Fibroblast of lung (primary cell): ENCODE results near the gene SMIM45.

Experiments
- DNase-seq, 2 donors: peaks; one replicate each; pipeline versions ENCODE4 v3.0.0 to v3.0.0-alpha.2; 2010; ENCODE audit warnings: low read depth in 2 of 2
- H2AFZ ChIP-seq: 2 replicates; pipeline ENCODE4 v1.5.1; 2012; ENCODE audit warnings: low read length, control low read depth, inconsistent platforms
- H3K27ac ChIP-seq: 2 replicates; pipeline ENCODE4 v1.5.1; 2011; ENCODE audit warnings: low read length, control low read depth; ENCODE audit not compliant: insufficient read depth
- H3K27me3 ChIP-seq: 2 replicates; pipeline ENCODE4 v1.5.1; 2011; ENCODE audit warnings: mild to moderate bottlenecking, low read length; ENCODE audit not compliant: control insufficient read depth, insufficient read depth
- H3K36me3 ChIP-seq: 2 replicates; pipeline ENCODE4 v1.5.1; 2011; ENCODE audit warnings: low read length; ENCODE audit not compliant: control insufficient read depth, insufficient read depth
- H3K4me1 ChIP-seq: 2 replicates; pipeline ENCODE4 v1.5.1; 2011; ENCODE audit warnings: low read length; ENCODE audit not compliant: control insufficient read depth, insufficient read depth; ENCODE audit errors: extremely low read depth
- H3K4me2 ChIP-seq: 2 replicates; pipeline ENCODE4 v1.5.1; 2011; ENCODE audit warnings: low read length, control low read depth; ENCODE audit not compliant: insufficient read depth; ENCODE audit errors: extremely low read depth
- H3K4me3 ChIP-seq, 4 experiments: fragments of 200-600 bp in 1 of 4; sonication (generic) in 1 of 4; replicated peaks in 1 of 4; 2 replicates each; pipeline ENCODE4 v1.5.1; 2011 to 2016; ENCODE audit warnings: low read length in 4 of 4, low read depth in 3 of 4, mild to moderate bottlenecking in 3 of 4, control low read depth in 2 of 4, inconsistent platforms in 1 of 4, mixed read lengths in 1 of 4; ENCODE audit not compliant: insufficient read depth in 1 of 4; ENCODE audit errors: control extremely low read depth in 1 of 4
- H3K79me2 ChIP-seq: 2 replicates; pipeline ENCODE4 v1.5.1; 2012; ENCODE audit warnings: mild to moderate bottlenecking, low read length, inconsistent platforms; ENCODE audit not compliant: control insufficient read depth, insufficient read depth
- H3K9ac ChIP-seq: 2 replicates; pipeline ENCODE4 v1.5.1; 2011; ENCODE audit warnings: mild to moderate bottlenecking, low read length, control low read depth; ENCODE audit not compliant: insufficient read depth
- H3K9me3 ChIP-seq: 2 replicates; pipeline ENCODE4 v1.5.1; 2012; ENCODE audit warnings: low read depth, low read length; ENCODE audit not compliant: control insufficient read depth, insufficient read depth
- H4K20me1 ChIP-seq: 2 replicates; pipeline ENCODE4 v1.5.1; 2011; ENCODE audit warnings: low read length; ENCODE audit not compliant: control insufficient read depth, insufficient read depth; ENCODE audit errors: extremely low read depth
- EZH2 ChIP-seq: IDR thresholded peaks from 2 replicates; pipeline ENCODE4 v1.5.1; 2012; ENCODE audit warnings: low read length, control low read depth, mild to moderate bottlenecking; ENCODE audit errors: missing control alignments
- TF ChIP-seq, protein P1 (sequence below), 2 donors: IDR thresholded peaks in 1 of 2; conservative IDR thresholded peaks in 1 of 2; 1 replicate in 1 of 2; 2 replicates in 1 of 2; pipeline ENCODE4 v1.5.1; 2011 to 2012; ENCODE audit warnings: low read length in 2 of 2, control low read depth in 1 of 2, inconsistent platforms in 1 of 2, low read depth in 1 of 2, mild to moderate bottlenecking in 1 of 2

The SMIM45 gene

DNA sequence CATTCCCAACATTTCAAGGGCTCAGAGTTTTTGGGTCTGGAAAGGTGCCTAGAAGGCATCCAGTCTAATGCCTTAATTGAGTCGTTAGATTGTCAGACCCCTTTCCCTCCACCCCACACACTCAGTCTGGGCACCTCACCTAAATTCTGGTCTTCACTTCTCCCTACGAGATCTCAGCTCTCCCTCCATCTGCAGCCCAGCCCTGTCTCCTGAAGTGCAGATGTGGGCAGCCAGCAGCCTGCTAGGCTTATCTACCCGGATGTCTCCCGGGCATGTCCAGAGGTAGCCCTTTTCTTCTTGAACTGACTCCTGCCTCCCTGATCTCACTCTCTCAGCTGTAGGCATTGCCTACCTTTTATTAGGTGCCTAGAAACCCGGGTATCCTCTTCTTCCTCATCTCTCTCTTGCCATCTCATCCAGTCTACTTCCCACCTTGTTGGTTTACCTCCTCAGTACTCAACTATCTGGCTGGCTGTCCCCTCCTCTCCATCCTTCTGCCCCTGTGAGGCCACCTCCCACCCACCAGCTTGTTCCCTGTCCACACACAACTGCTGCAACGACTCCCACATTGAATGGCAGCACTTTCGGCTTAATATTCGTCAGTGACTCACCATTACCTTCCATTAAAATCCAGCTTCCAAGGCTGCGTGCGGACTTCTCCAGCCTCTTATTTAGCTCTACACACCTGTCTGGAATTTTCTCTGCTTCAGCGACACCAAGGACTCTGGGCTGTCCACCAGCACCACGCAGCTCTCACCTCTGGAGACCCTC lies 23.5 kb downstream of the SMIM45 start:
- Histone ChIP-seq H3K9ac (no peak overlapping the region), H3K79me2 (no peaks in the 10 kb centered on the region), H3K9me3 (no peaks in the 10 kb centered on the region), H3K4me1 (no peaks in the 10 kb centered on the region), H4K20me1 (no peaks in the 10 kb centered on the region), H3K4me2 (no peak overlapping the region), H3K27ac (no peak overlapping the region), H3K4me3 (no peak overlapping the region), H3K36me3 (no peaks in the 10 kb centered on the region), H2AFZ (no peak overlapping the region), H3K27me3 (peaks cover 33% of the 10 kb centered on the region)
- TF ChIP-seq EZH2, result peak; percentile 60
- TF ChIP-seq, protein P1, sequence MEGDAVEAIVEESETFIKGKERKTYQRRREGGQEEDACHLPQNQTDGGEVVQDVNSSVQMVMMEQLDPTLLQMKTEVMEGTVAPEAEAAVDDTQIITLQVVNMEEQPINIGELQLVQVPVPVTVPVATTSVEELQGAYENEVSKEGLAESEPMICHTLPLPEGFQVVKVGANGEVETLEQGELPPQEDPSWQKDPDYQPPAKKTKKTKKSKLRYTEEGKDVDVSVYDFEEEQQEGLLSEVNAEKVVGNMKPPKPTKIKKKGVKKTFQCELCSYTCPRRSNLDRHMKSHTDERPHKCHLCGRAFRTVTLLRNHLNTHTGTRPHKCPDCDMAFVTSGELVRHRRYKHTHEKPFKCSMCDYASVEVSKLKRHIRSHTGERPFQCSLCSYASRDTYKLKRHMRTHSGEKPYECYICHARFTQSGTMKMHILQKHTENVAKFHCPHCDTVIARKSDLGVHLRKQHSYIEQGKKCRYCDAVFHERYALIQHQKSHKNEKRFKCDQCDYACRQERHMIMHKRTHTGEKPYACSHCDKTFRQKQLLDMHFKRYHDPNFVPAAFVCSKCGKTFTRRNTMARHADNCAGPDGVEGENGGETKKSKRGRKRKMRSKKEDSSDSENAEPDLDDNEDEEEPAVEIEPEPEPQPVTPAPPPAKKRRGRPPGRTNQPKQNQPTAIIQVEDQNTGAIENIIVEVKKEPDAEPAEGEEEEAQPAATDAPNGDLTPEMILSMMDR (conservative IDR thresholded peaks at IDR 0.05 in 1 of 2, IDR thresholded peaks at IDR 0.05 in 1 of 2; ENCODE audit: low read depth in 1 of 2, low read length in 2 of 2), result no peak
- DNase-seq, result no peak

DNA sequence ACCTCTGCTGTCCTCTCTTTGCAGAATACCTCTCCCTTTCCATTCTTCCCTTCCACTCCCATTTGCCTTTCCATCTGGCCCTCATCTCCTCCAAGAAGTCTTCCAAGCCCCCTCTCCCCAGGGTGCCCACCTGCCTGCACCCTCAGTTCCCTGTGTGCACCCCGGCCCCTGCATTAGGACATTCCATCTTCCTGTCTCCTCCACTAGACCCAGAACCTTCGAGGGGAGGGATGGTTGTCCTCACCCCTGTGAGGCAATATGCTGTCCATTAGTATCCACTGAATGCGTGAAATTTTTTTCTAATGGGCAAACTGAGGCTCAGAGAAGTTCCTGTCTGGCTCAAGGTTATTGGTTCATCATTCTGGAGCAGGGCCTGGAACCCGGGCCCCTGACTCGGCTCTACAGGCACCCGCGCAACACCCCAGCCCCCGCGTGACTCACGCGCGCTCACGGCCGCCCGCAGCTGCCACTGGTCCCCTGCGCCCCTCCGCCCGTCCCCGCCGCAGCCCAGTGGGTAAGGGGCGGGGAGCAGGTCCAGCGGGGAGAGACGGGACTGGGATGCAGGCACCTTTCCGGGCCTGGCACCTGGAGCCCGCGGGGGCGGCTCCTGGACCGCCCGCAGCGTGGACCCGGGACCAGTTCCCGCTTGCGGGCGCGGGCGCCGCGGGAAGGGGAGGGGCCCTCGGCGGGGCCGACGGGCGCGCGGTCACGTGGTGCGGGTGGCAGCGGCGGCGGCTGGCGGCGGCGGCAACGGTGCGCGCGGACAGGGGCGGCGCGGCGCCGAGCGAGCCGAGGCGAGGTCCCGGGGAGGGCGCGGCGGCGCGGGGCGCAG lies 24.3 kb downstream of the SMIM45 start:
- H4K20me1 ChIP-seq, result no peaks in the 10 kb centered on the region
- H3K79me2 ChIP-seq, result no peaks in the 10 kb centered on the region
- no peaks in the 10 kb centered on the region for H3K36me3 ChIP-seq
- H3K9ac ChIP-seq, result no peak overlapping the region
- H3K27ac ChIP-seq, result no peak overlapping the region
- H2AFZ ChIP-seq, result no peak overlapping the region
- TF ChIP-seq, protein P1 (conservative IDR thresholded peaks at IDR 0.05 in 1 of 2, IDR thresholded peaks at IDR 0.05 in 1 of 2; ENCODE audit: low read depth in 1 of 2, low read length in 2 of 2), result no peak
- peak; percentile 75 for TF ChIP-seq EZH2
- H3K9me3 ChIP-seq, result no peaks in the 10 kb centered on the region
- no peaks in the 10 kb centered on the region for H3K4me1 ChIP-seq
- H3K4me3 ChIP-seq, result peak overlapping the region in 1 of 4 experiments; percentile 43
- DNase-seq, result no peak
- H3K27me3 ChIP-seq, result peaks cover 33% of the 10 kb centered on the region
- peak overlapping the region; percentile 15 for H3K4me2 ChIP-seq

DNA sequence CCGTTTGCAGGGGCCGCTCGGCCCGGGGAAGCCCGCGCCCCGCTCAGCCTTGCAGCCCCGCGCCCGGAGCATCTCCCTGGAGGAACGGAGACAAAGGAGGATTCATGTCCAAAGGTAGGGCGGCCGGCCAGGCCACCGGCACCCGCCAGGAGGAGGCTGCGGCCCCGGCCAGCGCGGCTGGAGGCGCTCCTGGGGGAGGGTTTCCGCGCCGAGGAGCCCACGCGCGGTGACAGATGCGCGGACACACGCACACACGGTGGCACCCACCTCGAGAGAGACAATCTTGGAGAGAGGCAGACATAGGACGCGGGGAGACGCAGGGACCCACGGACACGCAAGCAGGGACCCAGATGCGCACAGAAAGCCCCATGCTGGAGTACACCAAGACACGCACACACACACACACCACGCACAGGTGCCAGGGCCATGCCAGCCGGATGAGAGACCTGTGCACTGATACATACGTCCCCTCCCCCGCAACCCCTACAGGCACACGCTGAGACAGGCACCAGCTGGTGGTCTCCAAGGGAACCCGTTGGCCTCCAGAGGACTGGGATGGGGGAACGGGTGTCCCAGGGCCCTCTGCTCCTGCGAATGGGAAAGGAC lies 25.1 kb downstream of the SMIM45 start:
- H3K4me2 ChIP-seq, result no peak overlapping the region
- no peak overlapping the region for H2AFZ ChIP-seq
- H3K27me3 ChIP-seq, result peaks cover 33% of the 10 kb centered on the region
- no peaks in the 10 kb centered on the region for H3K79me2 ChIP-seq
- H3K27ac ChIP-seq, result no peak overlapping the region
- no peaks in the 10 kb centered on the region for H3K9me3 ChIP-seq
- no peak overlapping the region for H3K9ac ChIP-seq
- no peak overlapping the region for H3K4me3 ChIP-seq
- H3K4me1 ChIP-seq, result no peaks in the 10 kb centered on the region
- no peaks in the 10 kb centered on the region for H3K36me3 ChIP-seq
- no peaks in the 10 kb centered on the region for H4K20me1 ChIP-seq
- TF ChIP-seq, protein P1 (conservative IDR thresholded peaks at IDR 0.05 in 1 of 2, IDR thresholded peaks at IDR 0.05 in 1 of 2; ENCODE audit: low read depth in 1 of 2, low read length in 2 of 2), result no peak
- no peak for TF ChIP-seq EZH2
- no peak for DNase-seq
